Measurements from ENCODE around the gene DHCR24.

GRCh38 chr1:54813485-54814125 is 73.4 kb downstream of the DHCR24 start:
- TF ChIP-seq CTCF (IDR thresholded peaks at IDR 0.05) (no peak), MAZ (IDR thresholded peaks at IDR 0.05; ENCODE audit: borderline replicate concordance, low read depth, low read length) (no peak), FOSL2 (IDR thresholded peaks at IDR 0.05) (no peak), FOSL2 (CRISPR knock-in tag; IDR thresholded peaks at IDR 0.05) (no peak), REST (IDR thresholded peaks at IDR 0.05) (no peak), RFX5 (IDR thresholded peaks at IDR 0.05) (no peak), CEBPB (IDR thresholded peaks at IDR 0.05) (no peak), POLR2A (IDR thresholded peaks at IDR 0.05; ENCODE audit: low read length) (no peak)

Measured in A549 (cell line).